Measurements from ENCODE around the gene GAGE12H. TPM values are rescaled to one million over a fixed set of nuclear protein-coding genes. Genes with fewer than 3 reads are reported as not detected.
"Not testable (repeated sequence)": the region's sequence is repeated elsewhere in the genome, so short reads cannot be mapped to it uniquely, and the experiment has no call there.

The GAGE12H gene
- not detected in 2 replicates for total RNA-seq
- total RNA-seq (2013): not detected
- polyA plus RNA-seq: not detected in 2 replicates
- polyA minus RNA-seq: not detected in 2 replicates

- H3K4me2 ChIP-seq (replicated peaks; ENCODE audit: low read depth, low read length, poor library complexity, severe bottlenecking); POLR2A ChIA-PET; H3K79me2 ChIP-seq (ENCODE audit: control insufficient read depth, insufficient read depth, low read length); H3K4me1 ChIP-seq (ENCODE audit: control insufficient read depth in 2 of 2, insufficient read depth in 2 of 2, low read length in 2 of 2); H3K27ac ChIP-seq (ENCODE audit: low read length in 2 of 2); H2AFZ ChIP-seq (ENCODE audit: insufficient read depth, low read depth, low read length, poor library complexity, severe bottlenecking); intact Hi-C loops (cut with micrococcal nuclease); H3K4me3 Mint-ChIP-seq; CTCF ChIA-PET; H3K36me3 ChIP-seq (replicated peaks in 1 of 2; ENCODE audit: control extremely low read depth in 1 of 2, control insufficient read depth in 1 of 2, extremely low read depth in 1 of 2, insufficient read depth in 2 of 2, low read length in 1 of 2); H3K9ac ChIP-seq (ENCODE audit: low read length); H3K9me3 Mint-ChIP-seq (ENCODE audit: insufficient read depth); H3K27ac Mint-ChIP-seq; H3K4me3 ChIP-seq (ENCODE audit: control extremely low read depth in 1 of 5, extremely low read depth in 1 of 5, insufficient read depth in 1 of 5, low read depth in 2 of 5, low read length in 4 of 5); ATAC-seq (ENCODE audit: low read depth); H3K9me3 ChIP-seq (ENCODE audit: control extremely low read depth in 1 of 3, control insufficient read depth in 2 of 3, insufficient read depth in 1 of 3, low read length in 2 of 3); H3K27me3 Mint-ChIP-seq; H3K4me1 Mint-ChIP-seq; DNase-seq; H4K20me1 ChIP-seq (ENCODE audit: control insufficient read depth, insufficient read depth, low read length, poor library complexity, severe bottlenecking); H3K27me3 ChIP-seq (replicated peaks in 1 of 4; ENCODE audit: control extremely low read depth in 1 of 4, control insufficient read depth in 3 of 4, insufficient read depth in 4 of 4, low read length in 3 of 4): not testable (repeated sequence)
- no CpG with 5 or more reads among the region's 16 CpGs for WGBS (ENCODE audit: insufficient coverage)
Observed at GRCh38 chrX:49579649-49580048, at the start of gene GAGE12H. GAGE12H (plus strand) TSS chrX:49579949; CDS start chrX:49581104, 1,155 bp downstream.

GRCh38 chrX:49531877-49532276 is 47.9 kb upstream of the GAGE12H start, which contains the start of gene GAGE12C:
GAGE12C (plus strand) TSS chrX:49532177; CDS start chrX:49533332, 1,155 bp downstream.
- H3K4me3 ChIP-seq (ENCODE audit: control extremely low read depth in 1 of 5, extremely low read depth in 1 of 5, insufficient read depth in 1 of 5, low read depth in 2 of 5, low read length in 4 of 5); H2AFZ ChIP-seq (ENCODE audit: insufficient read depth, low read depth, low read length, poor library complexity, severe bottlenecking); intact Hi-C loops (cut with micrococcal nuclease); H3K27ac Mint-ChIP-seq; H4K20me1 ChIP-seq (ENCODE audit: control insufficient read depth, insufficient read depth, low read length, poor library complexity, severe bottlenecking); CTCF ChIA-PET; H3K4me2 ChIP-seq (replicated peaks; ENCODE audit: low read depth, low read length, poor library complexity, severe bottlenecking); H3K27me3 ChIP-seq (replicated peaks in 1 of 4; ENCODE audit: control extremely low read depth in 1 of 4, control insufficient read depth in 3 of 4, insufficient read depth in 4 of 4, low read length in 3 of 4); POLR2A ChIA-PET; H3K9me3 ChIP-seq (ENCODE audit: control extremely low read depth in 1 of 3, control insufficient read depth in 2 of 3, insufficient read depth in 1 of 3, low read length in 2 of 3); H3K4me3 Mint-ChIP-seq; H3K4me1 Mint-ChIP-seq; H3K9me3 Mint-ChIP-seq (ENCODE audit: insufficient read depth); H3K36me3 ChIP-seq (replicated peaks in 1 of 2; ENCODE audit: control extremely low read depth in 1 of 2, control insufficient read depth in 1 of 2, extremely low read depth in 1 of 2, insufficient read depth in 2 of 2, low read length in 1 of 2); H3K79me2 ChIP-seq (ENCODE audit: control insufficient read depth, insufficient read depth, low read length); H3K27me3 Mint-ChIP-seq; ATAC-seq (ENCODE audit: low read depth); H3K27ac ChIP-seq (ENCODE audit: low read length in 2 of 2); H3K9ac ChIP-seq (ENCODE audit: low read length); DNase-seq; H3K4me1 ChIP-seq (ENCODE audit: control insufficient read depth in 2 of 2, insufficient read depth in 2 of 2, low read length in 2 of 2): not testable (repeated sequence)
- WGBS (ENCODE audit: insufficient coverage): no CpG with 5 or more reads among the region's 16 CpGs

- H4K20me1 ChIP-seq (ENCODE audit: control insufficient read depth, insufficient read depth, low read length, poor library complexity, severe bottlenecking); H3K79me2 ChIP-seq (ENCODE audit: control insufficient read depth, insufficient read depth, low read length); H3K9ac ChIP-seq (ENCODE audit: low read length); H3K9me3 Mint-ChIP-seq (ENCODE audit: insufficient read depth); POLR2A ChIA-PET; H3K4me1 Mint-ChIP-seq; H3K4me1 ChIP-seq (ENCODE audit: control insufficient read depth in 2 of 2, insufficient read depth in 2 of 2, low read length in 2 of 2); H3K36me3 ChIP-seq (replicated peaks in 1 of 2; ENCODE audit: control extremely low read depth in 1 of 2, control insufficient read depth in 1 of 2, extremely low read depth in 1 of 2, insufficient read depth in 2 of 2, low read length in 1 of 2); H3K27ac Mint-ChIP-seq; H3K4me3 ChIP-seq (ENCODE audit: control extremely low read depth in 1 of 5, extremely low read depth in 1 of 5, insufficient read depth in 1 of 5, low read depth in 2 of 5, low read length in 4 of 5); H3K27ac ChIP-seq (ENCODE audit: low read length in 2 of 2); H3K27me3 ChIP-seq (replicated peaks in 1 of 4; ENCODE audit: control extremely low read depth in 1 of 4, control insufficient read depth in 3 of 4, insufficient read depth in 4 of 4, low read length in 3 of 4); intact Hi-C loops (cut with micrococcal nuclease); H3K4me3 Mint-ChIP-seq; H3K27me3 Mint-ChIP-seq; ATAC-seq (ENCODE audit: low read depth); H2AFZ ChIP-seq (ENCODE audit: insufficient read depth, low read depth, low read length, poor library complexity, severe bottlenecking); H3K4me2 ChIP-seq (replicated peaks; ENCODE audit: low read depth, low read length, poor library complexity, severe bottlenecking); DNase-seq; H3K9me3 ChIP-seq (ENCODE audit: control extremely low read depth in 1 of 3, control insufficient read depth in 2 of 3, insufficient read depth in 1 of 3, low read length in 2 of 3); CTCF ChIA-PET: not testable (repeated sequence)
- no CpG with 5 or more reads among the region's 16 CpGs for WGBS (ENCODE audit: insufficient coverage)
Observed at GRCh38 chrX:49541433-49541832, 38.3 kb upstream of the GAGE12H start, which contains the start of gene GAGE12D. GAGE12D (plus strand) TSS chrX:49541733; CDS start chrX:49542888, 1,155 bp downstream.

GRCh38 chrX:49550989-49551388 is 28.8 kb upstream of the GAGE12H start, which contains the start of gene GAGE12E:
GAGE12E (plus strand) TSS chrX:49551289; CDS start chrX:49552444, 1,155 bp downstream.
- CTCF ChIA-PET; H3K27me3 ChIP-seq (replicated peaks in 1 of 4; ENCODE audit: control extremely low read depth in 1 of 4, control insufficient read depth in 3 of 4, insufficient read depth in 4 of 4, low read length in 3 of 4); POLR2A ChIA-PET: not testable (repeated sequence)

More at GRCh38 chrX:49550989-49551388, 28.8 kb upstream of the GAGE12H start, which contains the start of gene GAGE12E:
- H3K9me3 Mint-ChIP-seq (ENCODE audit: insufficient read depth); H3K27ac Mint-ChIP-seq; H3K27ac ChIP-seq (ENCODE audit: low read length in 2 of 2); H3K4me3 ChIP-seq (ENCODE audit: control extremely low read depth in 1 of 5, extremely low read depth in 1 of 5, insufficient read depth in 1 of 5, low read depth in 2 of 5, low read length in 4 of 5); ATAC-seq (ENCODE audit: low read depth); H2AFZ ChIP-seq (ENCODE audit: insufficient read depth, low read depth, low read length, poor library complexity, severe bottlenecking); H3K4me1 ChIP-seq (ENCODE audit: control insufficient read depth in 2 of 2, insufficient read depth in 2 of 2, low read length in 2 of 2); H3K9ac ChIP-seq (ENCODE audit: low read length); H3K4me1 Mint-ChIP-seq; H3K27me3 Mint-ChIP-seq; H4K20me1 ChIP-seq (ENCODE audit: control insufficient read depth, insufficient read depth, low read length, poor library complexity, severe bottlenecking); H3K4me3 Mint-ChIP-seq; intact Hi-C loops (cut with micrococcal nuclease); DNase-seq; H3K36me3 ChIP-seq (replicated peaks in 1 of 2; ENCODE audit: control extremely low read depth in 1 of 2, control insufficient read depth in 1 of 2, extremely low read depth in 1 of 2, insufficient read depth in 2 of 2, low read length in 1 of 2); H3K79me2 ChIP-seq (ENCODE audit: control insufficient read depth, insufficient read depth, low read length); H3K4me2 ChIP-seq (replicated peaks; ENCODE audit: low read depth, low read length, poor library complexity, severe bottlenecking); H3K9me3 ChIP-seq (ENCODE audit: control extremely low read depth in 1 of 3, control insufficient read depth in 2 of 3, insufficient read depth in 1 of 3, low read length in 2 of 3): not testable (repeated sequence)
- no CpG with 5 or more reads among the region's 16 CpGs for WGBS (ENCODE audit: insufficient coverage)

Measured in B cell (primary cell).